ENCODE results near the gene GEMIN2.

GRCh38 chr14:39158222-39158858 is 44.2 kb downstream of the GEMIN2 start:
- TF ChIP-seq SUZ12 (IDR thresholded peaks at IDR 0.05; ENCODE audit: extremely low read depth, insufficient read depth, insufficient read length) (no peak), ZNF274 (IDR thresholded peaks at IDR 0.05; ENCODE audit: low read depth, low read length) (no peak), YY1 (IDR thresholded peaks at IDR 0.05; ENCODE audit: insufficient read depth, insufficient read length) (no peak)
